HG03442 (cell line): ENCODE measurements around the gene HOXA13.

Source experiments
- ATAC-seq: cut with Tn5 transposase; IDR thresholded peaks from one replicate; pipeline ENCODE4 v1.9.1; 2021; ENCODE audit warnings: mild to moderate bottlenecking, moderate library complexity; ENCODE audit not compliant: unreplicated experiment

Gene HOXA13

GRCh38 chr7:27208998-27209397, 9.1 kb upstream of the HOXA13 start:
- ATAC-seq = no peak

GRCh38 chr7:27207348-27207985, 7.6 kb upstream of the HOXA13 start:
- no peak for ATAC-seq

GRCh38 chr7:27205325-27206280, 5.7 kb upstream of the HOXA13 start:
- no peak for ATAC-seq

- ATAC-seq = no peak
Observed at GRCh38 chr7:27204851-27205322, 5.0 kb upstream of the HOXA13 start.

- no peak for ATAC-seq
Observed at GRCh38 chr7:27203964-27204594, 4.2 kb upstream of the HOXA13 start.

- ATAC-seq = no peak
Observed at GRCh38 chr7:27203365-27203953, 3.6 kb upstream of the HOXA13 start.

GRCh38 chr7:27202862-27203134, 2.9 kb upstream of the HOXA13 start:
- no peak for ATAC-seq

GRCh38 chr7:27202018-27202861, 2.3 kb upstream of the HOXA13 start:
- no peak for ATAC-seq

- ATAC-seq = no peak
Observed at GRCh38 chr7:27201580-27202017, 1.7 kb upstream of the HOXA13 start.

- ATAC-seq = no peak
Observed at GRCh38 chr7:27200761-27201579, 1.1 kb upstream of the HOXA13 start.

GRCh38 chr7:27198871-27199801, 755 bp downstream of the HOXA13 start:
- no peak for ATAC-seq

- ATAC-seq = no peak
Observed at GRCh38 chr7:27198138-27198841, 1.6 kb downstream of the HOXA13 start.

- ATAC-seq = no peak
Observed at GRCh38 chr7:27197137-27198042, 2.5 kb downstream of the HOXA13 start.

GRCh38 chr7:27196287-27196767, 3.6 kb downstream of the HOXA13 start:
- ATAC-seq = no peak

- no peak for ATAC-seq
Observed at GRCh38 chr7:27194686-27195379, 5.1 kb downstream of the HOXA13 start.

- ATAC-seq = no peak
Observed at GRCh38 chr7:27194002-27194352, 5.9 kb downstream of the HOXA13 start.
